ENCODE data around the gene RITA1.
A peak's percentile ranks its signal among the peaks of the same experiment; 100 is the strongest.

The RITA1 gene

GRCh38 chr12:113145720-113146551, 39.6 kb upstream of the RITA1 start:
- TF ChIP-seq GATA1 (IDR thresholded peaks at IDR 0.05; ENCODE audit: low read depth, low read length) (no peak), POLR2A (IDR thresholded peaks at IDR 0.05; ENCODE audit: low read length) (no peak)
- no peak for DNase-seq

GRCh38 chr12:113146999-113147398, 38.5 kb upstream of the RITA1 start:
- TF ChIP-seq GATA1 (IDR thresholded peaks at IDR 0.05; ENCODE audit: low read depth, low read length) (no peak), POLR2A (IDR thresholded peaks at IDR 0.05; ENCODE audit: low read length) (no peak)
- DNase-seq: no peak

- TF ChIP-seq GATA1 (IDR thresholded peaks at IDR 0.05; ENCODE audit: low read depth, low read length) (no peak), POLR2A (IDR thresholded peaks at IDR 0.05; ENCODE audit: low read length) (no peak)
- peak; percentile 16 to 39 for DNase-seq
These were observed 36.0 kb upstream of the RITA1 start, which contains the start of gene CFAP73 for GRCh38 chr12:113149361-113150150. TSS of gene CFAP73 (plus strand) at chr12:113149724. CDS start at chr12:113149858, 134 bp downstream.

GRCh38 chr12:113151655-113152054, 33.9 kb upstream of the RITA1 start:
- TF ChIP-seq GATA1 (IDR thresholded peaks at IDR 0.05; ENCODE audit: low read depth, low read length): no peak
- TF ChIP-seq POLR2A (IDR thresholded peaks at IDR 0.05; ENCODE audit: low read length): no peak
- no peak for DNase-seq

GRCh38 chr12:113152196-113152834, 33.2 kb upstream of the RITA1 start:
- no peak for TF ChIP-seq POLR2A (IDR thresholded peaks at IDR 0.05; ENCODE audit: low read length)
- no peak for DNase-seq

- TF ChIP-seq GATA1 (IDR thresholded peaks at IDR 0.05; ENCODE audit: low read depth, low read length) (no peak), POLR2A (IDR thresholded peaks at IDR 0.05; ENCODE audit: low read length) (no peak)
- peak; percentile 58 to 67 for DNase-seq
These were observed 32.4 kb upstream of the RITA1 start for GRCh38 chr12:113152835-113153814.

- DNase-seq: no peak
- no peak for TF ChIP-seq POLR2A (IDR thresholded peaks at IDR 0.05; ENCODE audit: low read length)
These were observed 31.1 kb upstream of the RITA1 start for GRCh38 chr12:113154351-113154973.

- no peak for DNase-seq
- no peak for TF ChIP-seq POLR2A (IDR thresholded peaks at IDR 0.05; ENCODE audit: low read length)
- TF ChIP-seq GATA1 (IDR thresholded peaks at IDR 0.05; ENCODE audit: low read depth, low read length): no peak
These were observed 30.5 kb upstream of the RITA1 start for GRCh38 chr12:113155060-113155459.

- TF ChIP-seq POLR2A (IDR thresholded peaks at IDR 0.05; ENCODE audit: low read length): no peak
- no peak for TF ChIP-seq GATA1 (IDR thresholded peaks at IDR 0.05; ENCODE audit: low read depth, low read length)
- DNase-seq: no peak
These were observed 29.9 kb upstream of the RITA1 start for GRCh38 chr12:113155646-113156045.

GRCh38 chr12:113157218-113157859, 28.2 kb upstream of the RITA1 start:
- TF ChIP-seq GATA1 (IDR thresholded peaks at IDR 0.05; ENCODE audit: low read depth, low read length) (no peak), POLR2A (IDR thresholded peaks at IDR 0.05; ENCODE audit: low read length) (no peak)
- DNase-seq: no peak

- TF ChIP-seq POLR2A (IDR thresholded peaks at IDR 0.05; ENCODE audit: low read length): no peak
- no peak for TF ChIP-seq GATA1 (IDR thresholded peaks at IDR 0.05; ENCODE audit: low read depth, low read length)
- no peak for DNase-seq
These were observed 26.9 kb upstream of the RITA1 start for GRCh38 chr12:113158439-113159203.

GRCh38 chr12:113159937-113160336, 25.6 kb upstream of the RITA1 start:
- peak in 1 of 2 experiments; percentile 25 for DNase-seq
- TF ChIP-seq POLR2A (IDR thresholded peaks at IDR 0.05; ENCODE audit: low read length): no peak
- TF ChIP-seq GATA1 (IDR thresholded peaks at IDR 0.05; ENCODE audit: low read depth, low read length): no peak

Data from erythroblast (primary cell).